ENCODE data around the gene SLBP. TPM values are rescaled to one million over a fixed set of nuclear protein-coding genes. Genes with fewer than 3 reads are reported as not detected.

The SLBP gene
- polyA plus RNA-seq, 1 experiment, result 72.0 TPM

DNA sequence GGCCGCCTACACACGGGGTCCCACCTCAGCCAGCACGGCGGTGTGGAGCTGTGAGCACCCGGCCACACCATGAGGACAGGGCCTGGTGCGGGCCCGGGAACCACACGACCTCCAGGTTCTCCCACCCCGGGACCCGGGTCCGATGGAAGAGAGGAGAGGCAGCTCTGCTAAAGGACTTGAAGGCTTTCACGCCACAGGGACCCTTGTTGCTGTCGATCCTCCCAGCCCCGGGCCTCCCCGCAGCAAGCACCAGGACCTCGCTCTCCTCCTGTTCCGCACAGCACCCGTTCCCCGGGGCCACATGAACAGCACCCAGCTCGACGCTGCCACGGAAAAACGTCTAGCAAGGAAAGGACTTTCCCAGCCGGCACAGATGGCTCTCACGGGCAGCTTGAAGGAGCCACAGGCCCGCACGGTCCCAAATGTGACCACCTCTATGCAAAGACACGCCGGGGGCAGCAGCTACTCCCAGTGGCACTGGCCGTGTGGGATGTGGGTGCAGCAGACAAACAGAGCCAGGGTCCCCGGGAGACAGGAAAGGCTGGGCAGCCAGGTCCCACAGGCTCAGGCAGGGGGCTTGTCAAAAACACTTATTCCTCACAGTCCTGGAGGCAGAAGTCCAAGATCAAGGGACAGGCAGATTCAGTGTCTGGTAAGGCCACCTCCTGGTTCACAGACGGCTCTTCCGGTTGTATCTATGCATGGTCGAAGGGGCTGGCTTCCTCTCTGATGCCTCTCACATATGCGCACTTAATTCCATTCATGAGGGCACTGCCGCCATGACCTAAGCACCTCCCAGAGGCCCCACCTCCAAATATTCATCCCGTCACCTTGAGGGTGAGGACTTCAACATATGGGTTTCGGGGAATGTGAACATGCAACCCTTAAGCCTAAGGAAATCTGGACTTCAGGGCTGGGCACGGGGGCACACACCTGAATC lies 52.7 kb downstream of the SLBP start:
- H3K9me3 ChIP-seq (ENCODE audit: control insufficient read depth, insufficient read depth, low read length), result no peaks in the 10 kb centered on the region; the same call in 1 of the 2 replicates
- TF ChIP-seq, protein P1, sequence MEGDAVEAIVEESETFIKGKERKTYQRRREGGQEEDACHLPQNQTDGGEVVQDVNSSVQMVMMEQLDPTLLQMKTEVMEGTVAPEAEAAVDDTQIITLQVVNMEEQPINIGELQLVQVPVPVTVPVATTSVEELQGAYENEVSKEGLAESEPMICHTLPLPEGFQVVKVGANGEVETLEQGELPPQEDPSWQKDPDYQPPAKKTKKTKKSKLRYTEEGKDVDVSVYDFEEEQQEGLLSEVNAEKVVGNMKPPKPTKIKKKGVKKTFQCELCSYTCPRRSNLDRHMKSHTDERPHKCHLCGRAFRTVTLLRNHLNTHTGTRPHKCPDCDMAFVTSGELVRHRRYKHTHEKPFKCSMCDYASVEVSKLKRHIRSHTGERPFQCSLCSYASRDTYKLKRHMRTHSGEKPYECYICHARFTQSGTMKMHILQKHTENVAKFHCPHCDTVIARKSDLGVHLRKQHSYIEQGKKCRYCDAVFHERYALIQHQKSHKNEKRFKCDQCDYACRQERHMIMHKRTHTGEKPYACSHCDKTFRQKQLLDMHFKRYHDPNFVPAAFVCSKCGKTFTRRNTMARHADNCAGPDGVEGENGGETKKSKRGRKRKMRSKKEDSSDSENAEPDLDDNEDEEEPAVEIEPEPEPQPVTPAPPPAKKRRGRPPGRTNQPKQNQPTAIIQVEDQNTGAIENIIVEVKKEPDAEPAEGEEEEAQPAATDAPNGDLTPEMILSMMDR (IDR thresholded peaks at IDR 0.05; ENCODE audit: low read depth, low read length), result no peak
- DNase-seq (ENCODE audit: low read depth, low spot score), result no peak
- no peak overlapping the region for H3K4me3 ChIP-seq (ENCODE audit: low read depth, low read length)
- POLR2A ChIA-PET, result no interaction called here
- no peaks in the 10 kb centered on the region for H3K27me3 ChIP-seq (ENCODE audit: control insufficient read depth, insufficient read depth, low read length)
- H3K27ac ChIP-seq (ENCODE audit: low read depth, low read length), result no peak overlapping the region
- CTCF ChIA-PET, result no interaction called here

DNA sequence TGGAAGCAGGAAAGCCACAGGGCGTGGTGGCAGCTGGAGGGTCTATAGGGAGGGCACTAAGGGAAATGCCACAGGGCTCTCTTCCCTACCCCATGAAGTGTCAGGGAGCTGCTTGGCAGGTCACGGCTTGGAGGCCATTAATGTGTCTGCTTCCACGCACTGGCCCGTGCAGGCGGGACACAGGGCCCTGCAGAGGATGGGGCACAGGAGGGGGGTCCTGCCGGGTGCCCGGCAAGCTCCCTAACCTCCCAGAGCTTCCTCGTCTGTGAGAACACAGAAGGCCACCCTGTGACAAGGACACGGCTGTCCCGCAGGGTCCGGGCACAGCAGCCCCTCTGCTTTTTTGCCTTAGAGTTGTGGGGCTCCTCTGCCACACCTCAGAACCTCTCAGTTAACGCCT lies 53.5 kb downstream of the SLBP start:
- DNase-seq (ENCODE audit: low read depth, low spot score), result no peak
- ChIA-PET CTCF (interaction anchor here (0.5 kb wide), 1 partner anchor 10 kb away, joined by 7 read pairs; no protein-coding TSS in a partner anchor), POLR2A (interaction anchor here (0.5 kb wide), 1 partner anchor 12 kb away, joined by 3 read pairs; no protein-coding TSS in a partner anchor)
- TF ChIP-seq, protein P1 (IDR thresholded peaks at IDR 0.05; ENCODE audit: low read depth, low read length), result no peak
- H3K27ac ChIP-seq (ENCODE audit: low read depth, low read length), result no peak overlapping the region
- H3K4me3 ChIP-seq (ENCODE audit: low read depth, low read length), result no peak overlapping the region
- H3K9me3 ChIP-seq (ENCODE audit: control insufficient read depth, insufficient read depth, low read length), result no peaks in the 10 kb centered on the region; the same call in 1 of the 2 replicates
- no peaks in the 10 kb centered on the region for H3K27me3 ChIP-seq (ENCODE audit: control insufficient read depth, insufficient read depth, low read length)

DNA sequence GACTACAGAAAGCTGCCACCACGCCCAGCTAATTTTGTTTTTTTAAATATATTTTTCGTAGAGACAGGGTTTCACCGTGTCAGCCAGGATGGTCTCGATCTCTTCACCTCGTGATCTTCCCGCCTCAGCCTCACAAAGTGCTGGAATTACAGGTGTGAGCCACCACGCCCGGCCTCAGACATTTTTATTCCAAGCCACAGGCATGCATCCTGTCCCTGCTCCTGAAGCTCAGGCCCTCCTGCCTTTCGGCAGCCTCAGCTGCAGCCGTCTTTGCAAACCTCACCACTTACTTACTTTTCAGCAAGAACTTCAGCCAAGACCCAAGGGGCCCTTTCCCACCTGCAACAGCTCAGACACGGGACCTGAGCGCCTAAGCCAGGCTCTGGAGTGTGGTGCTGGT lies 54.0 kb downstream of the SLBP start:
- POLR2A ChIA-PET, result interaction anchor here (0.5 kb wide), 1 partner anchor 13 kb away, joined by 3 read pairs; no protein-coding TSS in a partner anchor
- TF ChIP-seq, protein P1 (IDR thresholded peaks at IDR 0.05; ENCODE audit: low read depth, low read length), result no peak
- CTCF ChIA-PET, result interaction anchor here (0.5 to 0.6 kb wide), 2 partner anchors 9 to 123 kb away, joined by 3 to 7 read pairs; no protein-coding TSS in a partner anchor
- H3K27ac ChIP-seq (ENCODE audit: low read depth, low read length), result no peak overlapping the region
- DNase-seq (ENCODE audit: low read depth, low spot score), result no peak
- no peak overlapping the region for H3K4me3 ChIP-seq (ENCODE audit: low read depth, low read length)
- no peaks in the 10 kb centered on the region for H3K27me3 ChIP-seq (ENCODE audit: control insufficient read depth, insufficient read depth, low read length)
- H3K9me3 ChIP-seq (ENCODE audit: control insufficient read depth, insufficient read depth, low read length), result no peaks in the 10 kb centered on the region; the same call in 1 of the 2 replicates

DNA sequence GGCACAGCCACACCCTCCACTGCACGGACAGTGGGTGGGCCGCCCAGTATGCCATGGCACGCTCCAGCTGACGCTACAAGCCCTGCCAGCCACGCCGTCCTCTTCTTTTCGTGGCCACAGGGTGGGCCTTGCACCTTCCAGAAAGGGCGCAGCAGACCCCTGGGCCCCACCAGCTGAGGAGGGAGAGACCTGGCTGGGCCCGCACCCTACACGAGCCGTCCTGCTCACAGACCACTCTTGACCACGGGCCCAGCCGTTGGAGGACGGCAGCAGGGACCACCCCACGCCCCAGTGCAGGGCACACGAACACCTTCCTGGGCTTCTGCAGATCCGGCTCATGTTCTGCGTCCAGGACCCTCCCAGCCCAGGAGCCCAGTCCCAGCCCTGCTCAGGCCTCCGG lies 55.1 kb downstream of the SLBP start:
- peaks cover 7% of the 10 kb centered on the region; the same call in 1 of the 2 replicates for H3K9me3 ChIP-seq (ENCODE audit: control insufficient read depth, insufficient read depth, low read length)
- no peak overlapping the region for H3K27ac ChIP-seq (ENCODE audit: low read depth, low read length)
- TF ChIP-seq, protein P1 (IDR thresholded peaks at IDR 0.05; ENCODE audit: low read depth, low read length), result no peak
- ChIA-PET CTCF (no interaction called here), POLR2A (no interaction called here)
- no peak for DNase-seq (ENCODE audit: low read depth, low spot score)
- no peak overlapping the region for H3K4me3 ChIP-seq (ENCODE audit: low read depth, low read length)
- no peaks in the 10 kb centered on the region for H3K27me3 ChIP-seq (ENCODE audit: control insufficient read depth, insufficient read depth, low read length)

- ChIA-PET POLR2A (no interaction called here), CTCF (no interaction called here)
- no peak overlapping the region for H3K27ac ChIP-seq (ENCODE audit: low read depth, low read length)
- no peak overlapping the region for H3K4me3 ChIP-seq (ENCODE audit: low read depth, low read length)
- H3K9me3 ChIP-seq (ENCODE audit: control insufficient read depth, insufficient read depth, low read length), result peaks cover 13% of the 10 kb centered on the region; the same call in 1 of the 2 replicates
- H3K27me3 ChIP-seq (ENCODE audit: control insufficient read depth, insufficient read depth, low read length), result no peaks in the 10 kb centered on the region
- TF ChIP-seq, protein P1 (IDR thresholded peaks at IDR 0.05; ENCODE audit: low read depth, low read length), result no peak
- no peak for DNase-seq (ENCODE audit: low read depth, low spot score)
These were observed 56.0 kb downstream of the SLBP start for GRCh38 chr4:1656132-1656531.
